GM12892 (cell line): ENCODE measurements around the gene LDHB.

Experiments
- POLR2A ChIP-seq: IDR thresholded peaks from 2 replicates; pipeline ENCODE4 v1.6.1; 2011; ENCODE audit warnings: low read depth, low read length, control low read depth
- POLR2AphosphoS5 ChIP-seq: IDR thresholded peaks from 2 replicates; pipeline ENCODE4 v1.6.1; 2011; ENCODE audit warnings: low read depth, low read length, control low read depth

- TF ChIP-seq POLR2AphosphoS5 (no peak), POLR2A (no peak)
Measured at GRCh38 chr12:21642707-21643389, 14.8 kb downstream of the LDHB start.
